Transverse colon (tissue), 4 donors: ENCODE results near the gene RAPGEF1. TPM values are rescaled to one million over a fixed set of nuclear protein-coding genes. Genes with fewer than 3 reads are reported as not detected.

Source experiments
- DNase-seq: peaks from one replicate; pipeline ENCODE4 v3.0.0-alpha.2; 2019
- H3K27ac ChIP-seq, 4 donors: fragments of 200-600 bp; sonication (generic); 2 replicates each; pipeline ENCODE4 v1.5.1; 2016 to 2018; ENCODE audit warnings: inconsistent platforms in 4 of 4
- H3K27me3 ChIP-seq: fragments of 200-600 bp; sonication (generic); 2 replicates; pipeline ENCODE4 v1.5.1; 2017; ENCODE audit warnings: inconsistent platforms
- H3K36me3 ChIP-seq, 4 donors: fragments of 200-600 bp; sonication (generic); 2 replicates each; pipeline ENCODE4 v1.5.1; 2017 to 2019; ENCODE audit warnings: inconsistent platforms in 4 of 4
- H3K4me1 ChIP-seq, 4 donors: fragments of 200-600 bp; sonication (generic); 2 replicates each; pipeline ENCODE4 v1.5.1; 2017 to 2020; ENCODE audit warnings: inconsistent platforms in 4 of 4
- H3K4me3 ChIP-seq, 4 donors: fragments of 200-600 bp; sonication (generic); 1 replicate in 1 of 4; 2 replicates in 3 of 4; pipeline versions ENCODE4 v1.5.1 to v1.6.1; 2017 to 2019; ENCODE audit warnings: inconsistent platforms in 4 of 4
- H3K9me3 ChIP-seq, 2 donors: fragments of 200-600 bp; sonication (generic); 2 replicates each; pipeline ENCODE4 v1.5.1; 2017 to 2019; ENCODE audit warnings: inconsistent platforms in 2 of 2
- EP300 ChIP-seq: sonication (generic); formaldehyde crosslinking; IDR thresholded peaks from one replicate; pipeline ENCODE4 v1.6.1; 2017; ENCODE audit warnings: antibody characterized with exemption, low read depth
- POLR2A ChIP-seq: fragments of 450-650 bp; IDR thresholded peaks from one replicate; pipeline ENCODE4 v1.6.1; 2016; ENCODE audit warnings: antibody characterized with exemption, mild to moderate bottlenecking, moderate library complexity
- POLR2AphosphoS5 ChIP-seq, 3 donors: sonication (generic); formaldehyde crosslinking; IDR thresholded peaks; one replicate each; pipeline ENCODE4 v1.6.1; 2016; ENCODE audit warnings: antibody characterized with exemption in 3 of 3
- WGBS, 2 donors: methylation state at CpG; one replicate each; pipeline ENCODE4 v1.1.5; 2018; ENCODE audit warnings: low coverage in 1 of 2; 5-methylcytosine and 5-hydroxymethylcytosine counted together
- in situ Hi-C, 4 donors: fragments of 200-750 bp; cut with MboI; loops; one replicate each; pipeline versions ENCODE4 v1.15.0 to v1.15.1; 2017; ENCODE audit warnings: low sequenced_read_pairs in 3 of 4, low pct_ligation_motif_present in 1 of 4, low pct_unique_long_range_greater_than_20kb in 1 of 4
- intact Hi-C: fragments of 100-400 bp; cut with DNase I; formaldehyde crosslinking; loops from one replicate; pipeline ENCODE4 v1.15.1; 2023; ENCODE audit warnings: low total_unique reads
- total RNA-seq, 4 donors: library from RNA; depleted of rRNA; stranded (reverse); fragments of >200 nt; gene quantifications; one replicate each; pipeline ENCODE4 v1.1.0, GENCODE V29; 2016
- TF ChIP-seq, protein P1 (sequence below), 5 experiments: fragments of 200-600 bp in 3 of 5; fragments of 450-650 bp in 2 of 5; sonication (generic) in 3 of 5; IDR thresholded peaks; 1 replicate in 2 of 5; 2 replicates in 3 of 5; pipeline ENCODE4 v1.5.1; 2016 to 2017; ENCODE audit warnings: antibody characterized with exemption in 5 of 5, inconsistent platforms in 3 of 5, mild to moderate bottlenecking in 2 of 5, moderate library complexity in 1 of 5

RAPGEF1 gene
- total RNA-seq, 4 donors from 2014 or later: 49.8 to 86.0 (median 55.1) TPM

DNA sequence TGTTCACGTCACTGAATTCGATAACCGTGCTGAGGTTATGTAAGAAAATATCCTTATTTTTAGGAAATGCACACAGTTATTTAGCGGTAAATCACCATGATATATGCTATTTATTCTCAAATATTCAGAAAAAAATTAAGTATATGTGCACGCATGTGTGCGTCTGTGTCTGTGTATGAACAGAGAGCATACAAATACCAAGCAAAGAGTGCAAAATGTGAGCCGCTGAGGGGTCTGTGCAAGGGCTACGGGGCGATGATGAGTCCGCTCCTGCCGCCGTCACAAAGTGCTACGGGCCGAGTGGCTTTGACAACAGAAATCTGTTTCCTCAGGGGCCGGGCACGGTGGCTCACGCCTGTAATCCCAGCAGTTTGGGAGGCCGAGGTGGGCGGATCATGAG, 201.9 kb downstream of the RAPGEF1 start:
- TF ChIP-seq POLR2AphosphoS5 (IDR thresholded peaks at IDR 0.05): no peak
- no peak for TF ChIP-seq EP300
- TF ChIP-seq POLR2A: no peak
- TF ChIP-seq, protein P1, sequence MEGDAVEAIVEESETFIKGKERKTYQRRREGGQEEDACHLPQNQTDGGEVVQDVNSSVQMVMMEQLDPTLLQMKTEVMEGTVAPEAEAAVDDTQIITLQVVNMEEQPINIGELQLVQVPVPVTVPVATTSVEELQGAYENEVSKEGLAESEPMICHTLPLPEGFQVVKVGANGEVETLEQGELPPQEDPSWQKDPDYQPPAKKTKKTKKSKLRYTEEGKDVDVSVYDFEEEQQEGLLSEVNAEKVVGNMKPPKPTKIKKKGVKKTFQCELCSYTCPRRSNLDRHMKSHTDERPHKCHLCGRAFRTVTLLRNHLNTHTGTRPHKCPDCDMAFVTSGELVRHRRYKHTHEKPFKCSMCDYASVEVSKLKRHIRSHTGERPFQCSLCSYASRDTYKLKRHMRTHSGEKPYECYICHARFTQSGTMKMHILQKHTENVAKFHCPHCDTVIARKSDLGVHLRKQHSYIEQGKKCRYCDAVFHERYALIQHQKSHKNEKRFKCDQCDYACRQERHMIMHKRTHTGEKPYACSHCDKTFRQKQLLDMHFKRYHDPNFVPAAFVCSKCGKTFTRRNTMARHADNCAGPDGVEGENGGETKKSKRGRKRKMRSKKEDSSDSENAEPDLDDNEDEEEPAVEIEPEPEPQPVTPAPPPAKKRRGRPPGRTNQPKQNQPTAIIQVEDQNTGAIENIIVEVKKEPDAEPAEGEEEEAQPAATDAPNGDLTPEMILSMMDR (IDR thresholded peaks at IDR 0.05): no peak
- no peak overlapping the region for H3K4me3 ChIP-seq
- H3K4me1 ChIP-seq: peaks cover 0 to 6% (median 0%) of the 10 kb centered on the region in 4 donors
- intact Hi-C loops: no loop called here
- DNase-seq: no peak
- in situ Hi-C loops: no loop called here
- H3K9me3 ChIP-seq: peaks cover under 1 to 8% of the 10 kb centered on the region in 2 donors
- H3K36me3 ChIP-seq: no peaks in the 10 kb centered on the region
- WGBS, 2 donors: 94 to 95% methylated on average over 6 to 19 of the region's 19 CpGs
- H3K27ac ChIP-seq: no peak overlapping the region
- no peaks in the 10 kb centered on the region for H3K27me3 ChIP-seq

DNA sequence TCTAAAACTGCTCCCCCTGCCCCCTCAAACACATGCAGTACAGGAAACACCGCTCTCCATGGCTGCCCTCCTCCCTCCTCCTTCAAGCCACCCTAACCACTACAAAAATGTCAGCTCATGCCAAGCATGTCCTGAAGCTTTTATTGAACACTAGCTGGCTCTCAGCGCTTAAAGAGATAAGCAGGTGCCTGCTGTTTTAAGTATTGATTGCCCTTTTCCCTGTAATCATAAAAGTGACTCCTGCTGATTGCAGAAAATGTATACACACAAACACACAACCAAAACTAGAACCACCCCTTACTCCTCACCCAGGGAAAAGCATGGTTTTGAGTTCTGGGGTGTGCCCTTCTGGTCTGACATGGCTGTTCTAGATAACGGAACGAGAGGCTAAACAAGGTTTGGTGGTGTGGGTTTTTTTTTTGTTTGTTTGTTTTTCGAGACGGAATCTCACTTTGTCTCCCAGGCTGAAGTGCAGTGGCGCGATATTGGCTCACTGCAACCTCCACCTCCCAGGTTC, 205.1 kb downstream of the RAPGEF1 start:
- H3K36me3 ChIP-seq: no peaks in the 10 kb centered on the region
- H3K4me3 ChIP-seq: no peak overlapping the region
- no peak overlapping the region for H3K27ac ChIP-seq
- intact Hi-C loops: no loop called here
- H3K27me3 ChIP-seq: no peaks in the 10 kb centered on the region
- H3K4me1 ChIP-seq: peaks cover 9 to 19% (median 12%) of the 10 kb centered on the region in 4 donors
- no peaks in the 10 kb centered on the region for H3K9me3 ChIP-seq
- 13 to 39% methylated on average over 5 to 8 of the region's 8 CpGs for WGBS, 2 donors
- in situ Hi-C loops: no loop called here
- TF ChIP-seq, protein P1 (IDR thresholded peaks at IDR 0.05): no peak
- TF ChIP-seq EP300: no peak
- TF ChIP-seq POLR2AphosphoS5 (IDR thresholded peaks at IDR 0.05): no peak
- TF ChIP-seq POLR2A: no peak
- no peak for DNase-seq

DNA sequence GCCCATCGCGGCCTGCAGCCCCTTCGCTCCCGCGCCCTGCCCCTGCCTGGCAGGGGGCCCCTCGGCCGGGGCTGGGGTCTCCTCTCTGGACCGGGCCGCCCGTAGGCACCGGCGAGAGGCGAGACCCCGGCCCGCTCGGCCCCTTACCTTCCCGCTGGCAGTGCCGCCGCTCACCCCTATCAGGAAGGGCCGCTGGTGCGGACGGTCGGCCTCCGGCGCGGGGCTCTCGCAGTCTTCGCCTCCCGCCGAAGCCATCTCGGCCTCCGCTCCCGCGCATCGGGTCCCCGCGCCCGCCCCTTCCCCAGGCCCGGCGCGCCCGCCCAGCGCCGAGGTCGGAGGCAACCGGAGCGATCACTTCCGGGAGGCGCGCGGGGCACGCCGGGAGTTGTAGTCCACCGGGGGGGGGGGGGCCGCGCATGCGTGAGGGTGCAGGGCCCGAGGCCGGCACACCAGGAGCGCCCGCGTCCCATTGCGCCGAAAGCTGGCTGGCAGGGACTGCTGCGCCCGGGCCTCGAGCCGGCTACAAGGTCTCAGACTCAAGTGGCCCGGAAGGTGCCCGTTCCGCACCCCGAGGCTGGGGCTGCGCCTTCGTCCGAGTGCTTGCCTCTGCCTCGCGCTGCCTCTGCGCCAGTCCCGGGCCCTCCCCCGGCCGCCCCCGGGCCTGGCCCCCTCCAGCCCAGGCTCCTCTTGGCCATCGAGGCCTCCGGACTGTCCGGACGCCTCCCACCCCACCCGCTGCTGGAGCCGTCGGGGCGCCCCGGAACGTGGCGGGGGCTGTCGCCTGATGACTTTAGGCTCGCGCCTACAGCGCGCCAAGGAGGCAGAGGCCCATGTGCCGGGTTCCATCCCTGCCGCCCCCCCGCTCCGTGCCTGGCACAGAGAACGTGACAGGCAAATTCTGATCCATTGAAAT, 208.7 kb downstream of the RAPGEF1 start, which contains the start of gene UCK1:
Gene UCK1, minus strand, starts transcription at position 344 of the 913 bp plus-strand sequence. Its CDS starts 89 bp downstream, at position 255.
- TF ChIP-seq, protein P1 (IDR thresholded peaks at IDR 0.05): peak in 1 of 5 experiments; percentile 2
- TF ChIP-seq POLR2A (peak; percentile 56), EP300 (no peak), POLR2AphosphoS5 (IDR thresholded peaks at IDR 0.05) (peak in 2 of 3 donors; percentile 27 to 76)
- Histone ChIP-seq H3K36me3 (peaks cover 0 to 13% (median 3%) of the 10 kb centered on the region in 4 donors), H3K27me3 (no peaks in the 10 kb centered on the region), H3K4me1 (peaks cover 12 to 23% (median 16%) of the 10 kb centered on the region in 4 donors), H3K9me3 (no peaks in the 10 kb centered on the region), H3K4me3 (peak within 1 kb of the TSS; percentile 74 to 100 (median 97)), H3K27ac (peak within 1 kb of the TSS; percentile 82 to 88 (median 86))
- WGBS, 2 donors: 18% methylated on average over 27 of the region's 103 CpGs; no CpG with 5 or more reads in 1 of the 2 donors
- intact Hi-C loops (no loop called here), in situ Hi-C loops (no loop called here)
- DNase-seq: peak; percentile 77

DNA sequence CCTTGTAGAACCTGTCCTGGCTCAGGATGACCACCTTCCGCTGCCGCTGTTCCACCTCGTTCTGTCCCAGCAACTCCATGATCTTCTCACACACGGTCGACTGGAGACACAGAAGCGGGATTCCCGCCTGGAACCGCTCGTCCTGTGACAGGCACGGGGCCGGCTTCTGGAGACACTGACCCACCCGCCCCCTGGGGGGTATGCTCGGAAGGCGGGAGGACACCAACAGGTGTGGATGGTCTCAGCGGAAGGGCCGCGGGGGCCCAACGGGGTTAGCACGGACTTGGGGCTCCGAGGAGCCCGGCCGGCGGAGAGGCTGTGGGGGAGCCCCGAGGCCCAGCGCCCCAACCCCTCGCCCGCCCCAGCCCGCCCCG, 209.3 kb downstream of the RAPGEF1 start:
- intact Hi-C loops (no loop called here), in situ Hi-C loops (no loop called here)
- WGBS, 2 donors: 4% methylated on average over 24 of the region's 29 CpGs; no CpG with 5 or more reads in 1 of the 2 donors
- Histone ChIP-seq H3K4me3 (peak overlapping the region; percentile 74 to 100 (median 97)), H3K27me3 (no peaks in the 10 kb centered on the region), H3K27ac (peak overlapping the region; percentile 82 to 88 (median 86)), H3K9me3 (no peaks in the 10 kb centered on the region), H3K36me3 (peaks cover 0 to 13% (median 3%) of the 10 kb centered on the region in 4 donors), H3K4me1 (peaks cover 12 to 23% (median 16%) of the 10 kb centered on the region in 4 donors)
- DNase-seq: peak; percentile 47
- no peak for TF ChIP-seq POLR2A
- no peak for TF ChIP-seq EP300
- TF ChIP-seq POLR2AphosphoS5 (IDR thresholded peaks at IDR 0.05): no peak
- TF ChIP-seq, protein P1 (IDR thresholded peaks at IDR 0.05): peak in 4 of 5 experiments; percentile 20 to 53 (median 30)
